ENCODE results near the gene PLCL2. TPM values are rescaled to one million over a fixed set of nuclear protein-coding genes. Genes with fewer than 3 reads are reported as not detected.
A peak's percentile ranks its signal among the peaks of the same experiment; 100 is the strongest.

Gene PLCL2
- total and polyA plus RNA-seq, 10 of the 15 experiments (the other 5 are each of a cell fraction or from before 2014, with no cell fraction given), result 7.5 to 37.3 (median 21.7) TPM

- peak overlapping the region; percentile 51; the same call in 1 of the 2 replicates for H3K27ac ChIP-seq (ENCODE audit: control insufficient read depth, insufficient read depth)
- ChIA-PET RAD21 (ENCODE audit: unreplicated experiment) (interaction anchor here (0.7 to 2.5 kb wide), 7 partner anchors 11 to 173 kb away, joined by 3 to 13 read pairs (median 4); partner anchors contain the start of gene PLCL2), SMC1A (ENCODE audit: uncharacterized antibody, unreplicated experiment) (interaction anchor here (0.6 to 3.2 kb wide), 20 partner anchors 8 to 428 kb away, joined by 3 to 24 read pairs (median 5); partner anchors contain the start of gene PLCL2), CTCF (interaction anchor here (0.6 to 1.7 kb wide), 8 partner anchors 11 to 68 kb away, joined by 3 to 7 read pairs (median 4); no protein-coding TSS in a partner anchor), POLR2A (interaction anchor here (0.5 to 1.2 kb wide), 4 partner anchors 9 to 365 kb away, joined by 3 to 6 read pairs (median 4); partner anchors contain the start of gene PLCL2)
- H3K4me1 ChIP-seq (ENCODE audit: control insufficient read depth, insufficient read depth, low read length), result peaks cover 16% of the 10 kb centered on the region
- FAIRE-seq (no peak), ATAC-seq (peak; percentile 94), DNase-seq (ENCODE audit: low read depth, low spot score) (no peak)
- no peaks in the 10 kb centered on the region for H3K9me3 ChIP-seq (replicated peaks; ENCODE audit: control insufficient read depth, insufficient read depth, low read length)
- H3K36me3 ChIP-seq (ENCODE audit: control insufficient read depth in 2 of 2, insufficient read depth in 2 of 2, low read length in 1 of 2), result no peaks in the 10 kb centered on the region
- no peak overlapping the region for H3K9ac ChIP-seq (ENCODE audit: control insufficient read depth, insufficient read depth, low read length)
- H3K4me3 ChIP-seq, result 0 out of 2 replicates have a peak overlapping the region, but pooled peaks have one; percentile 25
- in situ Hi-C loops (cut with MboI), result no loop called here
- intact Hi-C loops (cut with micrococcal nuclease; ENCODE audit: unreplicated experiment), result no loop called here
- peak overlapping the region; percentile 64 for H3K4me2 ChIP-seq (ENCODE audit: control insufficient read depth, insufficient read depth)
- peak; percentile 66; the same call in 1 of the 2 replicates for TF ChIP-seq SPI1 (IDR thresholded peaks at IDR 0.05; ENCODE audit: borderline replicate concordance, insufficient read depth, low read depth, low read length)
- 0 out of 2 replicates have a peak, but pooled peaks have one; percentile 17 for TF ChIP-seq NFYB (IDR thresholded peaks at IDR 0.05; ENCODE audit: insufficient read depth, low read depth, low read length)
- TF ChIP-seq BMI1 (IDR thresholded peaks at IDR 0.05; ENCODE audit: borderline replicate concordance), result peak; percentile 63; the same call in 1 of the 2 replicates
- TF ChIP-seq ZNF687 (IDR thresholded peaks at IDR 0.05), result peak; percentile 74; the same call in 1 of the 2 replicates
- no peak for TF ChIP-seq E2F8 (IDR thresholded peaks at IDR 0.05; ENCODE audit: low read depth, partially characterized antibody)
- peak; percentile 7 to 40; a peak in 1 of 4 replicates for TF ChIP-seq BHLHE40 (IDR thresholded peaks at IDR 0.05; ENCODE audit: borderline replicate concordance in 1 of 2, low read depth in 2 of 2, low read length in 1 of 2)
- BruUV-seq (replicated peaks), result no TSS peak
- H3K79me2 ChIP-seq (ENCODE audit: control insufficient read depth, insufficient read depth, low read length), result no peaks in the 10 kb centered on the region
- peak overlapping the region; percentile 89 for H2AFZ ChIP-seq (ENCODE audit: control insufficient read depth, low read depth, low read length)
- 43% methylated on average over 8 of the region's 8 CpGs for WGBS (ENCODE audit: insufficient coverage, insufficient replicate concordance, low lambda C conversion rate, missing lambda C conversion rate)
- H4K20me1 ChIP-seq (ENCODE audit: control insufficient read depth, insufficient read depth), result no peaks in the 10 kb centered on the region
- no peaks in the 10 kb centered on the region for H3K27me3 ChIP-seq (replicated peaks in 1 of 2; ENCODE audit: control insufficient read depth in 2 of 2, insufficient read depth in 2 of 2, low read length in 1 of 2)
Measured at GRCh38 chr3:16849229-16849628, 35.5 kb upstream of the PLCL2 start.

Measured in GM12878 (cell line).